Stimulated activated CD4-positive, alpha-beta T cell treated with anti-CD3 and anti-CD28 coated beads, TNF-alpha, amount 100 ng/mL, for 4 hours (primary cell): ENCODE results near the gene SMTNL1.

Experiments used
- DNase-seq, 3 experiments: peaks; one replicate each; pipeline ENCODE4 v3.0.0-alpha.2; 2020; ENCODE audit warnings: low read depth in 3 of 3

The SMTNL1 gene

GRCh38 chr11:57544566-57544965, 7.2 kb downstream of the SMTNL1 start:
- no peak for DNase-seq

DNA sequence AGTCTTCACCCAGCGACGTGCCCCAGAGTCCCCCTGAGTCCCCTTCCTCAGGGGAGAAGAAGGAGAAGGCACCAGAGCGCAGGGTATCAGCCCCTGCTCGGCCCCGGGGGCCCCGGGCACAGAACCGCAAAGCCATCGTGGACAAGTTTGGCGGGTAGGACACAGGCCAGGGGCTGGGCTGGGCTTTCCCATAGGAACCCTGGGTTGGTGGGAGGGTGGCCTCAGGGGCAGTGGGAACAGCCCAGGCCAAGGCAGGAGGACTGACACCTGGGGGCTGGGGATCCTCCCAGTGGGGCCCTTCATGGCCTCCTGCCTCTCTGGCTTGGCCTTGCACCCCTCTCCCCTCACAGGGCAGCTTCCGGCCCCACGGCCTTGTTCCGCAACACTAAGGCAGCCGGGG, 8.5 kb downstream of the SMTNL1 start:
- DNase-seq = no peak

GRCh38 chr11:57546451-57546850, 9.1 kb downstream of the SMTNL1 start:
- DNase-seq = no peak

DNA sequence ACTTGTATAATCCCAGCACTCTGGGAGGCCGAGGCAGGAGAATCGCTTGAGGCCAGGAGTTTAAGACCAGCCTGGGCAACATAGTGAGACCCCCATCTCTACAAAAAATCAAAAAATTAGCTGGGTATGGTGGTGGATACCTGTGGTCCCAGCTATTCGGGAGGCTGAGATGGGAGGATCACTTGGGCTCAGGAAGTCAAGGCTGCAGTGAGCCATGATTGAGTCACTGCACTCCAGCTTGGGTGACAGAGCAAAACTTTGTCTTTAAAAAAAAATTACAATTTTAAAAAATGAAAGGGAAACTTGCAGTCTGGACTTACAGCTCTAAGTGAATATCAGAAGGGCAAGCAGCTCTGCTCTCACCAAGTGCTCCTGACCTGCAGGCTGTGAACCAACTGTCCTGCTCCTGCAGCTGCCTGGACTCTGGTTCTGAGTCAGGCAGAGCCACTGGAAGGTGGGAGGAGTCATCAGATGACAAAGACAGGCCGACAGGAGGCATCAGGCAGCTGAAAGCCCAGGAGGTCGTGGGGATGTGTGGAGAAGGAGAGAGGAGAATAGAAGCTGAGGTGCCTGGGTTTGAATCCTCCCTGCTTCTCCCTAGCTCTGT, 9.6 kb downstream of the SMTNL1 start:
- DNase-seq = no peak

DNA sequence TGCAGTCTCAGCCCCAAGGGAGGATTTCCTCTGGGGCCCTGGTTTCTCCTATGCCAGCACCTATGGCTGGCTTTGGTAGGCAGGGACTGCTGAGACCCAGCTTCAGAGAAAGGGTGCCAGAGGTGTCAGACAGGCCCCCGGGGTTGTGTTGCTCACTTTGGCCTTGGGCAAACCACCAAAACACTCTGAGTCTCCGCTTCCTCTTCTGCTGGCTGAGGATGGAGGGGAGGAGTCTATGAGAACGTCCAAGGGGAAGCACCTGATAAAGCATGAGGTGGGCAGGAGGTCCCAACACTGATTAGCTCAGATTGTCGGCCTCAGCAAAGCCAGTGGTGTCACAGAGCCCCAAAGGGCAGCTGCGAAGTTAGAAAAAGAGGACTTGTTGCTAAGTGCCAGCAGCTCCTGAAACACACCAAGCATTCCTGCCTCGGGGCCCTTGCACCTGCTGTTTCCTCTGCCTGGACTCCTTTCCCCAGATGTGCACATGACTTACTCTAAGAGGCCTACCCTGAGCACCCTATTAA, 10.5 kb downstream of the SMTNL1 start:
- DNase-seq = no peak

DNA sequence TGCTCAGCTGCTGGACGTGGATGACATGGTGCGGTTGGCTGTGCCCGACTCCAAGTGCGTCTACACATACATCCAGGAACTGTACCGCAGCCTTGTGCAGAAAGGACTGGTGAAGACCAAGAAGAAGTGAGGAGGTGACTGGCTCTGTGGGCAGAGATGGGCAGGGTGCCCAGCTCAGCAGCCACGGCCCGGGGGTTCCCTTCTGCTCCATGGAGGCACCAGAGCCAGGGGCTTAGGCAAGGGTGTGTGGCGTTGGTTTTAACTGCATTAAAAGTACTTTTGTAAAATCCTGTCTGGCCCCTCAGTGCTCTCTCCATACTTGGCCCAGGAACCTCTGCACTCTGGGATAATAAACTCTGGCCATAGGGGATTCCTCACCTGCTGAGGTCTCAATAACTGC, 12.6 kb downstream of the SMTNL1 start:
- no peak for DNase-seq

GRCh38 chr11:57551941-57552340, 14.5 kb downstream of the SMTNL1 start:
- no peak for DNase-seq

DNA sequence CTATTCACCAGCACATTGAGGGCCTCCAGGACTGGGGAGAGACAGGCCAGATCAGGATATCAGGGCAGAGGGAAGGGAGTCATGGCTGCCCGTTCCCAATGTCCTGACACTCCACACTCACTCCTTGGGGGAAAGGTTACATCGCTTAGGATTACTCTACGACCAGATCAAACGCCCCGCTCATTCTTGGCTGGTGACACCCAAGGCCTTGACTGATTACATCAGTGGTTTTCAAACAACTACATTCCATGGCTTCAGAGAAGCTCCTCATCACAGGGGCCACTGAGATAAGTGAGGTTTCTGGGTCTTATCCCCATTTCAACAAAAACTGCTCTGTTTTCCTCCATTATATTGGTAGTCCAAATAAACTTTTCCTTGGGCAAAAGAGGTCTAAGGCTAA, 15.1 kb downstream of the SMTNL1 start:
- DNase-seq = no peak

GRCh38 chr11:57555393-57555792, 18.0 kb downstream of the SMTNL1 start:
- DNase-seq = no peak

DNA sequence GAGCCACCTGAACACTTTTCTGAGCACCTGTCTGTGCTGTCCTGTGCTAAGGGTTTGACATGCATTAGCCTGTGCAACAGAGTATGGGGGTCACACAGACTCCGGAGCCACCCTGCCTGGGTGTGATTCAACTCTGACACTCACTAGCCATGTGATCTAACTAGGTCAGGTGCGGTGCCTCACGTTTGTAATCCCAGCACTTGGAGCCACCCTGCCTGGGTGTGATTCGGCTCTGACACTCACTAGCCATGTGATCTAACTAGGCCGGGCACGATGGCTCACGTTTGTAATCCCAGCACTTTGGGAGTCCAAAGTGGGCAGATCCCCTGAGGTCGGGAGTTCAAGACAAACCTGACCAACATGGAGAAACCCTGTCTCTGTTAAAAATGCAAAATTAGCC, 18.6 kb downstream of the SMTNL1 start:
- no peak for DNase-seq

- DNase-seq = no peak
These were observed 22.8 kb downstream of the SMTNL1 start for GRCh38 chr11:57560146-57560545.

DNA sequence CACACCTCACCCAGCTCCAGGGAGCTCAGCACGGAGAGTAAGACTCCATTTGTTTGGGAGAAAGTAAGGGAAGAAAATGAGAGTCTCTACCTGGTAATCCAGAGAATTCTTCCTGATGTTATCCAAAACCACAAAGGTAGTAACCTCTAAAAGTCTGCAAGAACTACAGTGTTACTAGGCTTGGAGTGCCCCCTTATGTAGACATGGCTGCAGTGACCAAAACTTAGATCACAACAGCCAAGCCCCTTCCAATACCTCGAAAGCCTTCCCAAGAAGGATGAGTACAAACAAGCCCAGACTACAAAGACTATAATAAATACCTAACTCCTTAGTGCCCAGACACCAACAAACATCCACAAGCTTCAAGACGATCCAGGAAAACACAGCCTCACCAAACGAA, 25.2 kb downstream of the SMTNL1 start:
- DNase-seq = no peak

DNA sequence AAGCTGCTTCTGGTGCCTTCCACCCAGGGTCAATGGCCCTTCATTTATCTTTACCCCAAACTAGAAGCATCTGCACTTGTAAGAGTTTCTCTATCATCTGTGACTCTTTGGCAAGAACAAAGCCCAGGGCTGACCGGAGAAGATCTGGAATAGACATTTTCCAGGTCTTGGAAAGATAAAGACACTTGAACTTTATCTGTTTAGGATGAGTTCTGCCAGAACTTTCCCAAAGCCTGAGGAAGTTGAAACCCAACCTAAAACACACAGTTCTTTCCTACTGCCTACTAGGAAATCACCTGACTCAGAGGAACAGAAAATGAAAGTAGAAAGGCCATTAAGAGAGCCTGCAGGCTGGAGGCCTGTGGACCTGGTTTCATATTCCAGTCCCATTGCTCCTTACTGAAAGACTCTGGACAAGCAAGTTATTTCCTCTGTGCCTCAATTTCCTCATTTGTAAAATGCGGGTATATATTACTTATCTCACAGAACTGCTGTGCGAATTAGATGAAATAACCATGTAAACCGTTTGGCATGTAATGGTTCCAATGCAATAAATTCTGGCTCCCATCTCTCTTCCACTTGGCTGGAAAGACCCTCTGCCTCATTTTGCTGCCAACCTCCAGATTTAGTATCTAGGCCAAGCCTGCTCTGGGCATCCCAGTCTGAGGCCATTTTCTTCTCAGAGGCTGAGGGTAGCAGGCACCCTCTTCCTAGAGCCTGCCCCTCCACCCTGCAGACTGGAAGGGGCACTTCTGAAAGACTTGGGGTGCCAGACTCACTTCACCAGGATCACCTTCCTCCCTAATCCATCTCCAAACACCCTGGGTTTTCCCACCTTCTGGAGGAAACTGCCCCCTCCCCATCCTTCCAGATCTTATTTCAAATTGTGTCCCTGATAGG, 28.9 kb downstream of the SMTNL1 start:
- peak in 2 of 3 experiments; percentile 13 to 24 for DNase-seq

DNA sequence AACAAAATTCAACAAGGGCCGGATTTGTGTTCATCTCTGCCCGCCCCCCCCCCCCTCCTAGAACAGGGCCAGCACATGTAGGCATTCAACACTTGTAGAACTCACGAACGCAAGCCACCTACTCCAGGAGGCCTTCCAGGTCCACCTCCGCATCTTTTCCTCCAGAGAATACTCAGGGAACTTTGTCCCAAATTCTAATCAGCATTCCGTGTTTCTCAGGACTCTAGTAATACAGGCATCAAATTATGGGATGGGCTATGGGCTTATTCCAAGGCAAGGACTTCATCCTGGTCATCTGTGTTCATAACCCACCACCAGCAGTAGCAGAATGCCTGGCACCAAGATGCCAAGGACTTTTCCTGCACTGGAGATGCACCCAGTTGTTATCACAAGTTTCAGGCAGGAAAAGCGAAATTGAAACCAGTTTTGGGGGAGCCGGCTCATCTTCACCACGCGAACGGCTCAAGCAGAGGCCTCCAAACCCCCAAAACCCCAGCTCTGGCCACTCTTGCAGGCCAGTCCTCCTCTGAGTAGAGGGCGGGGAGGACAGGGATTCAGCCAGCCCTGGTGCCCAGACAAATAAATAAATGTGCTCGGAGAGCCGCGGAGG, 29.6 kb downstream of the SMTNL1 start:
- DNase-seq = peak in 2 of 3 experiments; percentile 21 to 26

- peak; percentile 55 to 60 (median 56) for DNase-seq
These were observed 30.3 kb downstream of the SMTNL1 start, which contains the start of gene UBE2L6 for GRCh38 chr11:57567515-57568329. TSS of gene UBE2L6 (minus strand) at chr11:57567672. CDS start at chr11:57567611, 61 bp downstream.

- DNase-seq = peak; percentile 80 to 83 (median 80)
These were observed 31.0 kb downstream of the SMTNL1 start for GRCh38 chr11:57568330-57568766.

DNA sequence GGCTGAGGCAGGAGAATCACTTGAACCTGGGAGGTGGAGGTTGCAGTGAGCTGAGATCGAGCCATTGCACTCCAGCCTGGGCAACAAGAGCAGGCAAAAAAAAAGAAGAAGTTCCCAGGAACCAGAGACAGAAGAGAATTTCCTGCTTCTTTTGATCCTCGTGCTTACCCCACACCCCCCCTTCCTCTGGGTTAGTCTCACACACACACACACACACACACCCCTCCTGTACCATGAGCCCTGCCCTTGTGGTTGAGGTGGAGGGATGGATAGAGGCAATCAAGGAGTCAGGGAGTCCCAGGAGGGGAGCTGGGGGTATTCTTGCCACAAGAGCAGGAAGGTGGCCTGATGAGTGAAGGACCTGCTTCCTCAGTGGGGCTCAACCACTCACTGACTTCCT, 34.2 kb downstream of the SMTNL1 start:
- DNase-seq = no peak

DNA sequence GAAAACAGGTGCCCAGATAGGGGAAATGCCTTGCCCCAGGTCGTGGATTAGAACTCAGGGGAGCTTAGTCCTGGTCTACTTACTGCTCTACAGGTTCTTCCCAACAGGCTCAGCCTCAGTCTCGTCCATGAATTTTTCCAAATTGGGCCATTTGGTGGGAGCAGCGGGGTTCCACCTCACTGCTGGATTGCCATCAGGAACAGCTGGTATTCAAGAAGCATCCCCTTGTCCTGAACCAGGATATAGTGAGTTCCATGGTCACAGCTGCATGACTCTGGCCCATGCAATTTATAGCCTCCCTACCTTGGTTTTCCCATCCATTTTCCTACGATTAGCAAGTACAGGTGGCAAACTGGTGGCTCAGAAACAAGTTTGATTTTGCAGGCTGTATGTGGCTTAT, 36.7 kb downstream of the SMTNL1 start:
- DNase-seq = no peak

- DNase-seq = no peak
These were observed 46.9 kb downstream of the SMTNL1 start for GRCh38 chr11:57584341-57584740.

DNA sequence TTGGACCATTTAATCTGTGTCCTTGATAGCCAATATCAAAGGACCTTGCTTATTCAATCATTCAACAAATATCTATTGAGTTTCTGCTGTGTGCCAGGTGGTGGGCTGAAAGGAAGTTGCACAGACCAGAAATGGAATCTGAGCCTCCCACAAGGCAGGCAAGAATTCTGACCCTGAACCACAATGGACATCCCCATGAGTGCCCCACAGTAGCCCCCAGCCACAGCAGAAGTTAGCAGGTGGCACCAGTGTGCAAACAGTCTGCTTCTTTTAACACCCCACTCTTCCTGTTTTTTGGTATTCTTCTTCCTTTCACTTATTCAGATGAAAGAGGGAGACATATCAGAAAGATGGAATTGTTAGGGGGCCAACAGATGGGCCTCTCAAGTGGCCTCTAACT, 47.9 kb downstream of the SMTNL1 start:
- DNase-seq = no peak

GRCh38 chr11:57586711-57587245, 49.4 kb downstream of the SMTNL1 start:
- no peak for DNase-seq
